NCI-H2196 (cell line): ENCODE data around the gene TUB.
A peak's percentile ranks its signal among the peaks of the same experiment; 100 is the strongest.

ENCODE experiments used
- DNase-seq: peaks from one replicate; lab custom pipeline; 2025; ENCODE audit not compliant: unreplicated experiment; lab: John Stamatoyannopoulos, UW

Gene TUB, protein sequence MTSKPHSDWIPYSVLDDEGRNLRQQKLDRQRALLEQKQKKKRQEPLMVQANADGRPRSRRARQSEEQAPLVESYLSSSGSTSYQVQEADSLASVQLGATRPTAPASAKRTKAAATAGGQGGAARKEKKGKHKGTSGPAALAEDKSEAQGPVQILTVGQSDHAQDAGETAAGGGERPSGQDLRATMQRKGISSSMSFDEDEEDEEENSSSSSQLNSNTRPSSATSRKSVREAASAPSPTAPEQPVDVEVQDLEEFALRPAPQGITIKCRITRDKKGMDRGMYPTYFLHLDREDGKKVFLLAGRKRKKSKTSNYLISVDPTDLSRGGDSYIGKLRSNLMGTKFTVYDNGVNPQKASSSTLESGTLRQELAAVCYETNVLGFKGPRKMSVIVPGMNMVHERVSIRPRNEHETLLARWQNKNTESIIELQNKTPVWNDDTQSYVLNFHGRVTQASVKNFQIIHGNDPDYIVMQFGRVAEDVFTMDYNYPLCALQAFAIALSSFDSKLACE

DNA sequence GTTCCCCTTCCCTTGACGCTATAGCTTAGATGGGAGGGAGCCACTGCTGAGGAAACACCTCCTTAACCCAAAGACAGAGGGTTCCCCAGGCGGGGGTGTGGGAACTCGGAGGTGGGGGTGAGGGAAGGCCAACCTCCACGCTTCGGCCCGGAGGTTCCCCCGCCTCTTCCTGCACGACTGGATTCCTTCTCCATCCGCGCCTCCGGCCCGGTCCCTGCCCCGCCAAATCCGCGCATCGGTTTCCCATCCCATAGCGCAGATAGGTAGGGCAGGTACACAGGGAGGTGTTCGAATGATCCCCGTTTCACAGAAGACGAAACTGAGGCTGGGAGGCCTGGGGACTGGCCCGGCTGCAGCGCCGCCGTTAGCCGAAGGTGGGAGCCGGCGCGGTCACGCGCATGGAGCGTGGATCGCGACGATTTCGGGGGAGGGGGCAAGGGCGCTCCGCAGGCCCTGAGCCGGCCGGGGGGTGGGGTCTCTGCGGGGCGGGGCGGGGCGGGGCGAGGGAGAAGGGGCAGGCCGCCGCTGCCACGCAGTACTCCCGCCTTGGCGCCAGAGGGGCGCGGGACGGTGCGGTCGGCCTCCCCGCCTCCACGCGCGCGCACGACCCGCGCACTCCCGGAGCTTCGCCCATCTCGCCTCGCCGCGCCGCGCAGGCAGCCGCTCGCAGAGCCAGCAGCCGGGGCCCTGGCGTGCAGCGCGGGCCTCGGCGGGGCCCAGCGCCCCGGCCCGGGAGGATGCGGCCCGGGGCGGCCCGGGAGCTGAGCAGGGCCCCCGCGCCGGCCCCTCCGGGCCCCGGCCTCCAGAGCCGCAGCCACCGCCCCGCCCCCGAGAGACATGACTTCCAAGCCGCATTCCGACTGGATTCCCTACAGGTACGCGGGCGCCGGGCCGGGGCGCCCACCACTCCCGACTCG, at the start of gene TUB:
Gene TUB, plus strand, starts transcription at position 538 of the 917 bp plus-strand sequence. Its CDS starts 300 bp downstream, at position 838.
- DNase-seq, result peak; percentile 58

DNA sequence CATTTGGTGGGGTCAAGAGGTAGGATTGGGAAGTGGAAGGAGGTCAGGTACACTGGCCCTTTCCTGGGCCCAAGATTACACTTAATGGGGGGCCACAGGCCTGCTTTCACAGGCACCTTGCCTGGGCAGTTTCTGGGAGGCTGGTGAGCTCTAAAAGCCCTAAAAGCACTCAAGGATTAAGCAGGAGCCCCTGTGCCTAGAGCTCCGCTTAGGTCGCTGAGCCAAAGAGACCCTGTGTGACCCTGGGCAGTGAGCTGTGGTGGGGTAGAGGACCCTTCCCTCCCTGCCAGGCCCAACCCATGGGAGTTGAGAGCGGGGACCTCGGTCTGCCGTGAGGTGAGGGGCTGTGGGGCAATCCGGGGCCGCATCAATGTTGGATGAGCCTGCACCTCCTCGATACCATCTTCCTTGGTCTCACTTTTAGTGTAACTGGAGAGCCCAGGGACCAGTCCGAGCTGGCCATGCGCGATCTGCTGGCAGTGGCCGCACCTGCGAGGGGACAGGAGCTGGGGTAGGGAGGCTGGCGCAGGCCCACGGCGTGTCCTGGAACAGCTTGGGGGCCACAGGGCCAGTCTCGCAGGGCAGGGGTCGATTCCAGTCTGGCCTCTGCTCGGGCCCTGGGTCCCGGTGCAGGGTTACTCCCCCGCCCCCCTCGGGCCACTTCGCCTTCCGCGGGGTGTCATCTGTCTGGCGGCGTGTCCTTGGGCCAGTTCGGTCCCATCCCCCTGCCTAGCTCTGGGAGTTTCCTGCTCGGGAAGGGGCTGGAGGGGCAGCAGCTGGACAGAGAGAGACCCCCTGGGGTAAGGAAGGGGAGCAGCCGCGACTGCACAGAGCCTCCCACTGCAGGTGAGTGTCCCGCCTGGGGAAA, 49.5 kb upstream of the TUB start:
- DNase-seq, result no peak

DNA sequence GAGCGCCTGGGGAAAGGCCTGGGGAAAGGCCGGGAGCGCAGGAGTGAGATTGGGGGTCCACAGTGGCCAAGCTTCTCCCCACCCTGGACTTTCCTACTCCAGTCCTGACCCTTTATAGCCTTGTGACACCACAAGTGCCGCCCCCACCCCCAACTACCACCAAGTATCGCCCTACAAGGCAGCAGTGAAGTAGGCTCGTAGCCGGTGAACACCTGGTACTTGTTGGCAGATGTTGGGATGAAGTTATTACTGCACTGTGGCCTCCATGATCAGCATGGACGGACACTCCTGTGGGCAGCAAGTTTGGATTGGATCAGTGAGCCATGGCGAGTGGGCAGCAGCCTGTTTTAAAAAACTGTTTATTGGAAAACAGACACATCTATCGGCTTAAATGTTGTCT, 48.9 kb upstream of the TUB start:
- DNase-seq, result no peak

DNA sequence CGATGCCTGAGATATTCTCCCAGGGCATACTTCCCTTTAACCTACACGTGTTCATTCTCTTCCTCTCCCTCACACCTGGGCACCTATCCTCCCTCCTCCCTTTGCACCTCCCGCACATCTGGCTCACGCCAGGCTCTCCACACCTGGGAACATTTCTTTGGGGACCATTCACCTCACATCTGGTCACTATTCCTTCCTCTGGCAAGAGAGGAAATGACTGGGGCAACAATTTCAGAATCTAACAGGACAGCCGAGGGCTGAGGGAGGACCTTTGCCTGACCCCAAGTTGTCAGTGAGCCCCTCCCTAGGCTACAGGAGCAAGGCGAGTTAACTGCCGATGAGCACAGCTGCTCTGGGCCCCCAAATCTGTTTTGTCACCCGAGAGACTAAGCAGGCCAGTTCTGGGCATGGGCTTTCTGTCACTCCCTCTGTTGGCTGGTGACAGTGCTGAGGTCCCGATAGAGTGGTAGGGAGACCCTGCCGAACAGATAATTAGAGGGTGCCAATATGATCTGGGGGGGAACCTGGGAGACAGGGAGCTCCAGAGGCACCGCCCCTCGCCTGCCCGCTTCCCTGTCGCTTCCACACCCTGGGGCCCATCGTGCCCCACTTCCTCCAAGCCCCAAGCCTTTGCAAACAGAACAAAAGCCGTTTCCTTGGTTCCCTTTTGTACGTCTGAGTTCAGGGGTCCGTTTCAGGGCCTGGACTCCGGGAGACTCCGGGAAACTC, 48.3 kb upstream of the TUB start:
- no peak for DNase-seq

DNA sequence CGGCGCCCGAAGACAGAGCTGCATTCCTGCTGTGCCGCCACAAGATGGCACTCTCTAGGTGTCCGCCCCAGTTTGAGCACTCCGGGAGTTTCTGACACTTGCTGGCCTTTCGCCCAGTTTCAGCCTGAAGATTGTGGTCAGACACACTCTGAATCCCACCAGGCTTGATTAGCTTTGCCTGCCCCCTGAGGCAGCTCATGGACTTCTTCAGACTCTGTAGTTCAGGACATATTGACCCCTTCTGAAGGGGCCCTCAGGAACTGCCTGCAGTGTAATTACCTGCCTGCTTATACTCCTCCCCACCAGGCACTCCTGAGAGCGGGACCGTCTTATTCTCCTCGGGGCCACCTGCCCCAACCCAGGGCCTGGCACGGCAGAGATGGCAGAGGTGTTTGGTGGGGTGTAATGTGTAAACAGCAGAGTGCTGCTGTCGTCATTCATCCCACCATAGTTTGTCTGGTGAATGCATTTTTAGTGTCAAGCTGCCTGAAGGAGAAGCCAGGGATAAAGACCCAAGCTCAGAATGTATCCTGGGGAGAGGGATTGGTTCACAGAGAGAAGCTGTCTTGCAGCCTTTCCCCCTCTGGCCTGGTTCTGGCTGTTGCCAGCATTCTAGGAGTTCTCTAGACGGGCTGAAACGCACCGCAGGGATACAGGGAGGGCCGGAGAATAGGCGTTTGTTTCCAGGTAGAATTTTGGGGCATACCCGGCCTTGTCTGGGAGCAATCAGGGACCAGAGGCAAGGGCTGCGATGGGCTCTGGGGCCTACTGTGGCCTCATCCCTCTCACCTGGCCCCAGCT, 47.5 kb upstream of the TUB start:
- peak; percentile 77 for DNase-seq

DNA sequence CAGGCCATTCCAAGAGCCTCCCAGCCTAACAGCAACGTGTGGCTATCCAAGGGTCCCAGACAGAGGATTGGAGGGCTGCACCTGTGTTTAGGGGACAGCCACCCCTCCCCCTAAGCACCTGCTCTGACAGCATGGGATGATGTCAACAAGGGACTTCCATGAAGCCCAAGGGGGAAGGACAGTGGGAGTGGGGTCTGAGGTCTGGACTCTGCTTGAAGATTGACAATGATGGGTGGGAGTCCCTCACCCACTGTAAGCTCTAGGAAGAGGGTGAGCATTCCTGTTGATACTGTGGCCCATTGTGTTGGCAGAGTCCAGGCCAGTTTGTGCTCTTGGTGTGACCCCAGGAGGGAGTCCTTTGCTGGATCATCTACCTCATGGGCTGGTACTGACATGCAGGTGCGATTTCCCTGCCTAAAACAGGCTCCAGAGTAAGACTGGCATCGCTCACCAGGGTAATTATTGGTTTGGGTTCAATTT, 46.9 kb upstream of the TUB start:
- no peak for DNase-seq

DNA sequence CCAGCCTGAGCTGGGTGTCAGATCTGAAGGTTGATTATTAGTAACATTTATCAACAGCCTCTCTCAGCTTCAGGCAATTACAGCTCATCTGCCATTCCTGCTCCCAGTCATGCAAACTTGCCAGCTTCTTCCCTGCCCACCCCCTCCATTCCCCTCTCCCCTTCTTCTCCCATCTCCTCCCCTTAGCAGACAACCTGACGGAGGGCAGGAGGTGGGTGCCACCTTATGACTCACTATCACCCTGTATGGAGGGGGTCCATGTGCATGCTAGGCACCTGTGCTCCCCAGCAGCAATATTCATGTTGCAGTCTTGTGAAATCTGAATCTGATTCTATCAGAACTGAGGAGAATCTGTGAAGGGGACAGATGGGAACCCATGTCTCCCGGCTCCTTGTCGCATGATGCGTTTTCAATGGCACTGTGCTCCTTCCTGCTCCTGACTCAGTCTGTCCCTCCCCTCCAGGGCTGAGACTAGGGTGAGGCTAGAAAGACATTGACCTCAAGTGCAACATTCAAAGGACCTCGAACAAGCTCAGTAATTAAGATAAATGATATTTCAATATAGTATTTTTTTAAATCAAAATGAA, 46.3 kb upstream of the TUB start:
- DNase-seq, result no peak

DNA sequence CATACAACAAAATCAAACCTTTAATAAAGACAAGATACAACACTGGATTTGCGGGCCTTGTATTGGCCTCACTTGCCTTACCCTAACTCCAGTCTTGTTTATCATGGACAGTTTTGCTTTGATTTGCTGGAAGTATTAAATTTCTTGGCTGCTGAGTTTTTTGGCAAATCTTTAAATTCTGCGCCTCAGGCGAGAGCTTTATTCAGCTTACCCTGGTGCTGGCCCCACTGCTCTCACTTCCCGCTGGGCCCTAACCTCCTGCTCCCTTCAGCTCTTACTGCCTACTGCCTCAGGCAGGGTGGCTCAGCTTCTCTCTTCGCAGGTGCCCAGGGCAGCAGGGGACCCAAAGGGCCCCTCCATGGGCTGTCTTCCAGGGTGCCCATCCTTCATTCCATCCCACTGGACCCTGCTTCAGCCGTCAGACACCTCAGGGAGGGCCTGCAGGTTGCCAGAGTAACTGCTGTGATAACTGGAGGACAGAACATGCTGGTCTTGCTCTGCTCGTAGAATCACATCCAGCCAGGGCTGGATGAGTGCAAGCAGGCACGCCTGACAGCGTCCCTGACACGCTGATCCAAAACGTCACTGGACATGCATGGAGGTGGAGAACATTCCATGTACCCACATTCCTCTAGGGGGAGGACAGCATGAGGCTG, 45.7 kb upstream of the TUB start:
- DNase-seq, result no peak

DNA sequence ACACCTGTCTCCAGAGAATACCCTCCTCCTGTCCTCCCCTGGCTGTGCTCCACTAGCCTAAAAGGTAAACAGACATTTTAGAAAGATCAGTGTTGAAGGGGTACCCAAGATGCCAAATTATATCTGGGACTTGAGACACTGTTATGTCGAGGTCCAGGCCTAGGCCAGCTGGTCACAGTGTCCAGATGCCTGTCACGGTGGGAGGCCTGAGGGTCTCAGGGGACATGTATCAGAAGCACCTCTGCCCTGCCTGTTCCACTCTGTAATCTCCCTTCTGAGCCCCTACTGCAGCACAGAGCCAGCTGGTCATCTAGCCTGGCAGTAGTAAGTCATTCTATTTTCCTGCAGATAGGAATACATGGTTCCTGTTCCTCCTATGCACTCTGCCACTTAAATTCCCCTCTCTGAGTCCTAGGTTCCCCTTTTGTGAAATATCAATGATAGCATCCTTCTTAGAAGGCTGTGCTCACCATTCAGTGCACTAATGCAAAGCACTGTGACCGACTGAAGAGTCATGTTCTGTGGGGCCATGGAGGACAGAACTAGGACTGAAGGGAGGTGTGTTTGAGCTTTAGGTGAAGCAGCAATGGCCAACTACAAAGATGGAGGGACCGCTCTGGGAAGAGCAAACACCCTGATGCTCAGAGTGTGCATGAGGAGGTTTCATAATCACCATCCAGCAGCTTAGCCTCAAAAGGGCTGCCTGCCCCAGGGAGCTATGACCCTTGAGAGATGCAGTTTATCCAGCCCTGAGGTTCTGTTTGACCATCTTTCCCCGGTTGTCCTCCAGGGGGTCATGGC, 44.8 kb upstream of the TUB start:
- no peak for DNase-seq

DNA sequence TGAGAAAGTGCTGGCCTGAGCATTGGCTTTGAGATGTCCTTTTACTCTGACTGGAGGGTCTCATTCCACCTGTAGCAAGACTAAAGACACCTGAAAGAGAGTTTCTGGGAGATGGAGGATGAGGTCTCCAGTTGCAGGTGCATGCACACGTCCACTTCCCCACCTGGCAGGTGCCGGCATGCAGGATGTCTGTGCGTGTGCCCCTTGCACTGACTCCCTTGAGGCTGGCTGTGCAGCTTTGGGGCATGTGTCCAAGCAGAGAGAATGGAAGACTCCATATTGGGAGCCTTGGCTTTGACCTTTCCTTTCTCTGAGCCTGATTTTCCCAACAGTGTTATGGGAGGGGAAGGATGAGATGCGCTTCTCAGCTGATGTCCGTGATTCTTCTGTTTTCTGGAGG, 44.0 kb upstream of the TUB start:
- DNase-seq, result no peak

DNA sequence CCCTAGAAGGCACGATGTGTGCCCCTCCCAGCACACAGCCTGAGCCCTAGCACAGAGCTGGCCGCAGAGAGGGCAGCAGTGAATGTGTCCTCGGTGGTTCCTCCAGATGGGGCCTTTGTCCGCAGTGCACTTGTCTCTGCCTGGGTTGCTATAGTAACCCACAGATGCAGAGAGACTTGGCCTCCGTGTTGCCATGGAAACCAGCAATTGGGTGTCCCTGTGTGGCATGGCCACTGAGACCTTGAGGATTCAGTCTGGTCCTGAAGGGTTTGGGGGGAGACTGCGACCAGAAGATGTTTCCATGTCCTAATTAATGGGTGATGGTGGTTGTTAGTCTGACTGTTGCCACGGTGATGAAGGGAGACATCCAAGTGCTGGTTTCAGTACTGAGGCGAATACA, 42.6 kb upstream of the TUB start:
- peak; percentile 31 for DNase-seq

DNA sequence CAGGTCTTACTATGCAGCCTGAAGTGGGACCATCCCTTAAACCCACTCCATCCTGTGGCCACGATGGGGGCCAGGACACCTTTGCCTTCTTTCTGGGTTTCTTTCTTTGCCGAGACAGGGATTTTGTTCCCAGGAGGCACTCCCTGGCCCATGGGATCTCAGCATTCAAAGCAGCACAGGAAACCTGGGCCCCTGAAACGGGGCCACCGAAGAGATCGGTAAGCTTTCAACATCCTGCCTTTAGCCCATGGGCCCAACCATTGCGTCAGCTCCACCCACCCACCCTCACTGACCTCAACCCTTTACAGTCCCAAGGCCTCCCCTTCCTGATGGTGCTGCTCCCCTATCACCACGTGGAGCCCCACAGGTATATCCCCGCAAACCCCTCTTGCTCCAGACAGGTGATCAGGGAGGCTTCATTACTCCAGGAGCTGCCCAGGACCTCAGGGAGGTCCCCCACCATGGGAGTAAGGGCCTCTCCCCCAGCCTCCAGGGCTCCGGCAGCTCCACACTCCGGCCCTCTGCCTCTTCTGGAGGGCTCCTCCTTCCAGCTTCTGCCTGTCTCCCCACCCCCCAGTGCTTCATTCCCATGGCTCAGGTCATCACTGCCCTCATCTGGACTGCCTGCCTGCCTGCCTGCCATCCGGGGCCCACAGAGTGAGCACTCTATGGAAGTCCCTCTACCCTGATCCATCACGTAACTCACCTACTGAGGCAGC, 42.0 kb upstream of the TUB start:
- no peak for DNase-seq

DNA sequence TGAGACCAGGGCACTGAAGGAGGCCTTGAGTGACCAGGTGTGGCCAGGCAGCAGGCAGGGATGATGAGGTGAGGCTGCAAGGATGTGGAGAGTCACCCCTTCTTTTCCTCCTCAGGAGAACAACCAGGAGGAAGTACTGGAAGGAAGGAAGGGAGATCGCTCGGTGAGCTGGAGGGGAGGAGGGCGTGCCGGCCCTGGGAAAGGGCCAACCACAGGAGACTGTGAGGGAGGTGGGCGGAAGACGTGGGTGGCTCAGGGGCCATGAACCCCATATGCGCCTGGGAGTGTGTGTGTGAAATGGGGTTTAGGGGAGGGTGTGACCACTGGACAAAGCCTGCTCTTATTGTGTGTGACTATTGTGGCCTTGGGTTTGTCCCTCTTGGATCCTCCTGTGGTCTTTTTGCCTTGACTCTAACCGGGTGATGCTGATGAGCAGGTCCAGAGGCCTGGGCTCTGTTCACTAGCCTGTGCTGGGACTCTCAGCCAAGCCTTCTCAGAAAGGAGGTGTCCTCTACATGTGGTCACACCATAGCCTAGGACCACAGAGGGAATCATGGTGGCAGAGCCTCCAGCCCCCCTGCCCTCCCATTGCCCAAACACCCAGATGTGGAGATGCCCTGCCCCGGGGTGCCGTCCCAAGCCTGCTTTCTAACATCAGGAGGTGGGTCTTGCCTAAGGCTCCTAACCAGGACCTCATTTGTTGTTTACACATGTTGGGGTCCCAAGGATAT, 41.3 kb upstream of the TUB start:
- DNase-seq, result no peak

DNA sequence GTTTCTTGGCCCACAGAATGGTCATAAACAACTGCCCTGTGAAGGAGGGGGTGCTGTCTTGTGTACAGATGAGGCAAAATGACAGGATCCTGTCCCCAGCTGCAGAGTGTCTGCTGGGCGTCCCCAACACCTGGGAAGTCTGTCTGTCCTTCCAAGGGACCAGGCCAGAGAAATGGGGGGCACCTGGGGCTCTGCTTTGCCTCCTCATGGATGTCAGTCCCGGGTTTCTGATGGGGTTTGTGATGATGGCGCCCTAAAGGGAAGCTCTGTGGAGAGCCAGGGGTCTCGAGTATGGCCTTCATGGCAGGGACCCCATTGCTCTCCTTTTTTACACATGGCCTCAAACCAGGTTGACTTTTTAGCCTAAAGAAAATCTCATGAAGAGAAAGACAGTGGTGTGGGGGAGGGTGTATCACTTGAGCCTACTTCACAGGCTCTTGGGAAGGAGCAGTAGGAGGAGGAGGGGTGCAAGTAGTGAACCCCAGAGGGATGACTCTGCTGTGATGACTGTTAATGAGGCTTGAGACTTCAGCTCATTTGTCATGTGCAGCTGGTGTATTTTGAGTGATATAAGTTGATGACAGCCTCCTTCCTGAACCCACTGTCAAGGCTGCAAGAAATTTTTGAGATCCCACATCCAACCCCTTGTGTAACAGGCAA, 40.6 kb upstream of the TUB start:
- DNase-seq, result no peak

DNA sequence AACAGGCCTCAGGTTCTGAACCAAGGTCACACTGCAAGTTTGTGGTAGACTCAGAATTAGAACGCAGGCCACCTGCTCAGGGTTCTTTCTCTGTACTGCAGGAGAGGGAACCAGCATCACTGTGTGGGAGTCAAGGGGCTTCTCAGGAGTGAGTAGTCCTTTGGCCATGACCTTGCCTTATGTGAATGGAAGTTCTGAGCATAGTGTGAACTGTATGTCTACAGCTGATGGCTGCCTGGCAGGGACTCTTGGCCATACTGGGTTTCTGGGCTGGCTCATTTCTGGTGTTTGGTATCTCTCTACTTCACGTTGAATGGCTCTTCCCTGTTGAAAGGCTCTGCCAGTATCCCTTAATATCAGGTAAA, 40.1 kb upstream of the TUB start:
- DNase-seq, result no peak

DNA sequence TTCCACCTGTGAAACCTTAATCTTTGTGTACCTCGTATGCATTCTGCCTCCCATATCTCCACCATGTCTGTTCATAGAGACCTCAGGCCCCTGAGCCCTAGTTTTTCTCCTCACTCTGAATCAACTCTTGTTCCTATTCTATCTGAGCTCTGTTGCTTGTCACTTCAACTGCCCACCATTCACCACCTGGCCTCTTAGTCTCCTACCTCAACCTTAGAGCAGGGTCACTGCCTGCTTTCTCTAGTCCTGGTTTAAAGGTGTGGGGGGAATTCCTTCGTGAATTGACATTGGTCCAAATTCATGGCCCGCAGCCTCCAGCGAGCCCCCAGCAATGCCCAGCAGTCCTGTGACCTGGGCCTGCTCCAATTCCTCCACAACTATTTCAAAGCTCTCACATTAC, 39.4 kb upstream of the TUB start:
- no peak for DNase-seq
